MCF 10A (cell line): Measurements from ENCODE around the gene RNF148. TPM values are rescaled to one million over a fixed set of nuclear protein-coding genes. Genes with fewer than 3 reads are reported as not detected.
"Not testable (repeated sequence)": the region's sequence is repeated elsewhere in the genome, so short reads cannot be mapped to it uniquely, and the experiment has no call there.

Experiments
- BruUV-seq: library from RNA; stranded (reverse); fragments of 400-500 nt; replicated peaks from 2 replicates; lab custom pipeline; 2021; lab: Mats Ljungman, UMichigan
- CTCF ChIA-PET: fragments of 300-600 bp; sonication (Branson Sonifier 250); formaldehyde crosslinking; extraction: SDS; loops from one replicate; lab custom pipeline; 2021; ENCODE audit warnings: antibody characterized with exemption, inconsistent platforms; lab: Yijun Ruan, JAX
- POLR2A ChIA-PET: fragments of 300-600, 350-650 bp; sonication (Branson Sonifier 250); formaldehyde crosslinking; extraction: SDS; loops from one replicate; lab custom pipeline; 2020; ENCODE audit warnings: antibody characterized with exemption, inconsistent platforms; lab: Yijun Ruan, JAX
- DNase-seq: peaks from one replicate; pipeline ENCODE4 v3.0.0-alpha.2; 2018; ENCODE audit not compliant: unreplicated experiment
- H3K27ac Mint-ChIP-seq: one replicate; pipeline ENCODE4 v1.8.0; 2022; ENCODE audit warnings: mild to moderate bottlenecking, low read depth, mixed read lengths; ENCODE audit not compliant: unreplicated experiment
- H3K27me3 Mint-ChIP-seq: one replicate; pipeline ENCODE4 v1.8.0; 2022; ENCODE audit warnings: mixed read lengths; ENCODE audit not compliant: insufficient read depth, unreplicated experiment
- H3K36me3 Mint-ChIP-seq: one replicate; pipeline ENCODE4 v1.8.0; 2022; ENCODE audit warnings: mild to moderate bottlenecking, moderate library complexity, mixed read lengths; ENCODE audit not compliant: insufficient read depth, unreplicated experiment
- H3K4me1 Mint-ChIP-seq: one replicate; pipeline ENCODE4 v1.8.0; 2022; ENCODE audit warnings: mixed read lengths; ENCODE audit not compliant: insufficient read depth, unreplicated experiment
- H3K4me3 Mint-ChIP-seq: one replicate; pipeline ENCODE4 v1.8.0; 2022; ENCODE audit warnings: mild to moderate bottlenecking, moderate library complexity, mixed read lengths; ENCODE audit not compliant: unreplicated experiment
- H3K9me3 Mint-ChIP-seq: one replicate; pipeline ENCODE4 v1.8.0; 2022; ENCODE audit warnings: mixed read lengths; ENCODE audit not compliant: unreplicated experiment
- CTCF ChIP-seq: fragments of 200-600 bp; IDR thresholded peaks from one replicate; pipeline ENCODE4 v1.8.0; 2022; ENCODE audit warnings: antibody characterized with exemption, mild to moderate bottlenecking; ENCODE audit not compliant: unreplicated experiment
- intact Hi-C: fragments of 100-400 bp; cut with micrococcal nuclease; formaldehyde crosslinking; loops from 2 replicates; pipeline ENCODE4 v1.14.1; 2022
- total RNA-seq: library from RNA; stranded (reverse); gene quantifications from 2 replicates; pipeline ENCODE4 v1.2.3, GENCODE V29; 2022

The RNF148 gene
- total RNA-seq, 1 experiment from 2014 or later: 0.63 TPM

- Mint-ChIP-seq H3K9me3 (no peaks in the 10 kb centered on the region), H3K4me3 (no peak overlapping the region), H3K36me3 (no peaks in the 10 kb centered on the region), H3K4me1 (no peaks in the 10 kb centered on the region), H3K27ac (no peak overlapping the region), H3K27me3 (no peaks in the 10 kb centered on the region)
- intact Hi-C loops: no loop called here
- ChIA-PET POLR2A (no interaction called here), CTCF (no interaction called here)
- no peak for DNase-seq
- no TSS peak for BruUV-seq
- TF ChIP-seq CTCF: no peak
Measured at GRCh38 chr7:122679813-122680212, 22.9 kb downstream of the RNF148 start.

GRCh38 chr7:122679269-122679709 lies 23.4 kb downstream of the RNF148 start:
- H3K9me3 Mint-ChIP-seq, H3K4me3 Mint-ChIP-seq, BruUV-seq, H3K4me1 Mint-ChIP-seq, intact Hi-C loops, CTCF ChIA-PET, DNase-seq, H3K27me3 Mint-ChIP-seq, POLR2A ChIA-PET, H3K27ac Mint-ChIP-seq, H3K36me3 Mint-ChIP-seq: not testable (repeated sequence)

GRCh38 chr7:122677149-122677548 lies 25.6 kb downstream of the RNF148 start:
- Mint-ChIP-seq H3K4me3 (no peak overlapping the region), H3K27ac (no peak overlapping the region), H3K4me1 (no peaks in the 10 kb centered on the region), H3K36me3 (no peaks in the 10 kb centered on the region), H3K27me3 (no peaks in the 10 kb centered on the region), H3K9me3 (no peaks in the 10 kb centered on the region)
- DNase-seq: no peak
- CTCF ChIA-PET: no interaction called here
- intact Hi-C loops: no loop called here
- TF ChIP-seq CTCF: no peak
- POLR2A ChIA-PET: interaction anchor here (1.0 kb wide), 1 partner anchor 8 kb away, joined by 3 read pairs; no protein-coding TSS in a partner anchor
- BruUV-seq: no TSS peak

- Mint-ChIP-seq H3K9me3 (no peaks in the 10 kb centered on the region), H3K4me3 (no peak overlapping the region), H3K27me3 (no peaks in the 10 kb centered on the region), H3K36me3 (no peaks in the 10 kb centered on the region), H3K27ac (no peak overlapping the region), H3K4me1 (no peaks in the 10 kb centered on the region)
- BruUV-seq: no TSS peak
- intact Hi-C loops: no loop called here
- CTCF ChIA-PET: interaction anchor here (0.5 kb wide), 2 partner anchors 211 to 222 kb away, joined by 3 to 4 read pairs; no protein-coding TSS in a partner anchor
- POLR2A ChIA-PET: interaction anchor here (1.0 kb wide), 1 partner anchor 9 kb away, joined by 3 read pairs; no protein-coding TSS in a partner anchor
- no peak for DNase-seq
- TF ChIP-seq CTCF: no peak
Measured at GRCh38 chr7:122676466-122676865, 26.3 kb downstream of the RNF148 start.
